DMS53 (cell line): ENCODE results near the gene MAP3K6.
"Not testable (repeated sequence)": the region's sequence is repeated elsewhere in the genome, so short reads cannot be mapped to it uniquely, and the experiment has no call there.

ENCODE experiments used
- DNase-seq: peaks from one replicate; lab custom pipeline; 2025; lab: John Stamatoyannopoulos, UW

The MAP3K6 gene

GRCh38 chr1:27395441-27396195 is 28.9 kb upstream of the MAP3K6 start:
- peak; percentile 88 for DNase-seq

- DNase-seq = no peak
Measured at GRCh38 chr1:27394925-27395324, 28.2 kb upstream of the MAP3K6 start.

- no peak for DNase-seq
Measured at GRCh38 chr1:27394282-27394658, 27.5 kb upstream of the MAP3K6 start.

- no peak for DNase-seq
Measured at GRCh38 chr1:27393641-27394281, 27.0 kb upstream of the MAP3K6 start.

- peak; percentile 77 for DNase-seq
Measured at GRCh38 chr1:27392778-27393635, 26.2 kb upstream of the MAP3K6 start.

- DNase-seq = peak; percentile 97
Measured at GRCh38 chr1:27392096-27392777, 25.5 kb upstream of the MAP3K6 start, which contains the start of gene GPR3. Gene GPR3 (plus strand): TSS chr1:27392622. CDS start chr1:27393799, 1,177 bp downstream.

GRCh38 chr1:27391511-27392095 is 24.8 kb upstream of the MAP3K6 start:
- DNase-seq = peak; percentile 76

GRCh38 chr1:27388337-27389005 is 21.7 kb upstream of the MAP3K6 start:
- DNase-seq = peak; percentile 86

GRCh38 chr1:27384797-27385196 is 18.0 kb upstream of the MAP3K6 start:
- DNase-seq = not testable (repeated sequence)

- DNase-seq = no peak
Measured at GRCh38 chr1:27383661-27384060, 16.9 kb upstream of the MAP3K6 start.

- DNase-seq = peak; percentile 70
Measured at GRCh38 chr1:27383039-27383605, 16.4 kb upstream of the MAP3K6 start, which contains the start of gene CD164L2. Gene CD164L2 (minus strand): TSS chr1:27383333. CDS start chr1:27383239, 94 bp downstream.

GRCh38 chr1:27381969-27382762 is 15.4 kb upstream of the MAP3K6 start:
- DNase-seq = no peak

GRCh38 chr1:27380766-27381733 is 14.3 kb upstream of the MAP3K6 start:
- DNase-seq = peak; percentile 58

GRCh38 chr1:27380224-27380623 is 13.5 kb upstream of the MAP3K6 start:
- no peak for DNase-seq

- no peak for DNase-seq
Measured at GRCh38 chr1:27379564-27380122, 12.9 kb upstream of the MAP3K6 start.

- DNase-seq = no peak
Measured at GRCh38 chr1:27377760-27378495, 11.2 kb upstream of the MAP3K6 start.

GRCh38 chr1:27374362-27375086 is 7.8 kb upstream of the MAP3K6 start, which contains the start of gene FCN3:
Gene FCN3 (minus strand): TSS chr1:27374824. CDS start chr1:27374818, 6 bp downstream.
- no peak for DNase-seq
